Thoracic aorta (tissue), 2 donors: ENCODE data around the gene ISCU. TPM values are rescaled to one million over a fixed set of nuclear protein-coding genes. Genes with fewer than 3 reads are reported as not detected.

Source experiments
- ATAC-seq: fragments of 150-250 bp; one replicate; pipeline ENCODE4 v1.8.0; 2017; ENCODE audit warnings: low read depth; ENCODE audit not compliant: insufficient number of reproducible peaks, low FRiP score
- DNase-seq: peaks from one replicate; pipeline ENCODE4 v3.0.0-alpha.2; 2020; ENCODE audit warnings: low spot score
- H3K27ac ChIP-seq, 2 donors: fragments of 200-600 bp; sonication (generic); 1 replicate in 1 of 2; 2 replicates in 1 of 2; pipeline ENCODE4 v1.5.1; 2016; ENCODE audit warnings: mild to moderate bottlenecking in 2 of 2, moderate library complexity in 2 of 2
- H3K27me3 ChIP-seq: fragments of 200-600 bp; sonication (generic); replicated peaks from 2 replicates; pipeline ENCODE4 v1.6.0; 2016; ENCODE audit warnings: mild to moderate bottlenecking; ENCODE audit not compliant: insufficient read depth
- H3K36me3 ChIP-seq: fragments of 200-600 bp; sonication (generic); one replicate; pipeline ENCODE4 v1.5.1; 2016
- H3K4me1 ChIP-seq, 2 donors: fragments of 200-600 bp; sonication (generic); 1 replicate in 1 of 2; 2 replicates in 1 of 2; pipeline versions ENCODE4 v1.5.1 to v1.6.0; 2016; ENCODE audit warnings: low read depth in 2 of 2, mild to moderate bottlenecking in 1 of 2; ENCODE audit not compliant: control insufficient read depth in 1 of 2
- H3K4me3 ChIP-seq: fragments of 200-600 bp; sonication (generic); 2 replicates; pipeline ENCODE4 v1.5.1; 2016; ENCODE audit warnings: mild to moderate bottlenecking
- H3K9me3 ChIP-seq: fragments of 200-600 bp; sonication (generic); 2 replicates; pipeline ENCODE4 v1.5.1; 2016
- CTCF ChIP-seq: fragments of 200-600 bp; sonication (generic); IDR thresholded peaks from one replicate; pipeline ENCODE4 v1.5.1; 2019; ENCODE audit warnings: antibody characterized with exemption
- total RNA-seq, 2 donors: library from RNA; depleted of rRNA; stranded (reverse); fragments of >200 nt; gene quantifications; one replicate each; pipeline versions ENCODE4 v1.1.0 to v1.2.3, GENCODE V29; 2016

Gene ISCU
- total RNA-seq, 2 donors from 2014 or later = 144 to 235 TPM

DNA sequence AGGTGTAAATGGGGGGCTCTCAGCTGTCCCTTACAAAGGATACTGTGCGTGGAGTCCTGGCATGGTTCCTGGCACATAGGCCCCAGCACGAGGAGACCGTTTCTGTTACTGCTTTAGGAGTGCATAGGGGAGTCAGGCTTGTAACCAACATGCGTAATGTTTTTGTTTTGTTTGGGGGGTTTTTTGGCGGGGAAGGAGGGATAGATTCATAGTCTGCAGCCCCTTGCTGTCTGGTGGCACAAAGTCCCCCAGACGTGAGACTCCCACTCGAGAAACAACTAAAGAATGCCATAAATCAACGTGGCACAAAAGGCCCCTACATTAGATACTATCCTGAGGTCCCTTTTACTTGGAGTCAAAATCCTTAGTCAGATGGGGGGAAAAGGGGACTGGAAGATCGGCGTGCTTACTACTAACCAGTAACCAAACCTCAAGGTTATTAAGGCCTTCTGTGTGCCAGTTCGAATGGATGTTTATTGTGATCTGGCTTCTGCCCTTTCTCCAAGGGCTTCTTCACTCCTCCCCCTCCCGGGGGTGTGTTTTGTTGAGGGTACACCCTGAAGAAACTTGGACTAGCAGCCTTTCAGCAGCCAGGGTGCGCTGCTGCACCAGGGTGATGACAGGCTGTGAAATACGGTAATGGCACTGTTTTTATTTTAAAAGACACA, 874 bp downstream of the ISCU start:
- Histone ChIP-seq H3K27me3 (no peaks in the 10 kb centered on the region), H3K36me3 (peaks cover 29% of the 10 kb centered on the region), H3K9me3 (no peaks in the 10 kb centered on the region), H3K4me3 (peak overlapping the region; percentile 93), H3K27ac (peak overlapping the region; percentile 80 to 86), H3K4me1 (peaks cover 25 to 40% of the 10 kb centered on the region in 2 donors)
- ATAC-seq (no peak), DNase-seq (peak; percentile 39)
- peak; percentile 56 for TF ChIP-seq CTCF

DNA sequence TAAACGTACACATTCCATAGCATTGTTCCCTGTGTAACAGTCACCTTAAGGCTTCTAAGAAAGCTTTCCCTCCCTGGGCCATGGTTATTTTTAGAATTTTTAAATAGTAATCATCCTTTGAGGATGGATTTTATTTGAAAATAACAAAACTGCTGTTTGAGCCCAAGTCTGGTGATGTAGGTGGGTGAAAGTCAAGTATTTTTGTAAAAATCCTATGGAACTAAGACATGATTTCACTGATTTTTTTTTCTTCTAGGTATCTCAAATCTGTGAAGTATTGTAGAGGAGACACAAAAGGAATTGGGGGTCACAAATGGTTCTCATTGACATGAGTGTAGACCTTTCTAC, 1.4 kb downstream of the ISCU start:
- Histone ChIP-seq H3K4me1 (peaks cover 25 to 35% of the 10 kb centered on the region in 2 donors), H3K9me3 (no peaks in the 10 kb centered on the region), H3K36me3 (peaks cover 34% of the 10 kb centered on the region), H3K4me3 (peak overlapping the region; percentile 93), H3K27ac (no peak overlapping the region), H3K27me3 (no peaks in the 10 kb centered on the region)
- no peak for TF ChIP-seq CTCF
- ATAC-seq = no peak
- DNase-seq = no peak

- Histone ChIP-seq H3K36me3 (peaks cover 34% of the 10 kb centered on the region), H3K4me1 (peaks cover 19 to 25% of the 10 kb centered on the region in 2 donors)
- no peak for DNase-seq
Observed at GRCh38 chr12:108564724-108565123, 2.3 kb downstream of the ISCU start.

DNA sequence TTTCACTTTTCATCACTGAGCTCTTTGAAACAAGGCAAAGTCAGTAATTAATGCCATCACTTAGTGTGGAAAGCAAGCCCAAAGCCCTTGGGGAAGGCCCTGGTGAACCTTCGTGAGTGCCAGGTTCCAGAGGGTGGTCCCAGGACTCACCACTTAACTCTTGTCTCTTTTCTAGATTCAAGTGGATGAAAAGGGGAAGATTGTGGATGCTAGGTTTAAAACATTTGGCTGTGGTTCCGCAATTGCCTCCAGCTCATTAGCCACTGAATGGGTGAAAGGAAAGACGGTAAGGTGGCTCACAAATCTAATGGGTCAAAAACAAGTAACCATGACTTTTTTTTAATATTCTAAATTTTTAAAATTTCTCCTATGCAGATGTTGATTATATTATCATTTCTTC, 2.8 kb downstream of the ISCU start:
- Histone ChIP-seq H3K4me3 (no peak overlapping the region), H3K27me3 (no peaks in the 10 kb centered on the region), H3K27ac (no peak overlapping the region), H3K4me1 (peaks cover 14 to 21% of the 10 kb centered on the region in 2 donors), H3K36me3 (peaks cover 34% of the 10 kb centered on the region), H3K9me3 (no peaks in the 10 kb centered on the region)
- DNase-seq = no peak
- no peak for ATAC-seq
- TF ChIP-seq CTCF = no peak

More at GRCh38 chr12:108564724-108565123, 2.3 kb downstream of the ISCU start:
- Histone ChIP-seq H3K27me3 (no peaks in the 10 kb centered on the region), H3K27ac (no peak overlapping the region), H3K9me3 (no peaks in the 10 kb centered on the region), H3K4me3 (no peak overlapping the region)
- TF ChIP-seq CTCF = no peak
- ATAC-seq = no peak

- Histone ChIP-seq H3K9me3 (no peaks in the 10 kb centered on the region), H3K4me3 (no peak overlapping the region), H3K27ac (peak overlapping the region; percentile 19 to 33), H3K4me1 (peaks cover 14 to 19% of the 10 kb centered on the region in 2 donors), H3K36me3 (peaks cover 34% of the 10 kb centered on the region), H3K27me3 (no peaks in the 10 kb centered on the region)
- no peak for TF ChIP-seq CTCF
- ATAC-seq (no peak), DNase-seq (no peak)
Observed at GRCh38 chr12:108565976-108566375, 3.6 kb downstream of the ISCU start.
